ENCODE results near the gene MAML2. TPM values are rescaled to one million over a fixed set of nuclear protein-coding genes. Genes with fewer than 3 reads are reported as not detected.
"Not testable (repeated sequence)": the region's sequence is repeated elsewhere in the genome, so short reads cannot be mapped to it uniquely, and the experiment has no call there.

Gene MAML2
- total RNA-seq, 4 donors from 2014 or later: 34.2 to 49.8 (median 44.4) TPM

- DNase-seq (ENCODE audit: low spot score) (no peak), ATAC-seq (ENCODE audit: low FRiP score) (no peak)
- no peak for TF ChIP-seq CTCF (IDR thresholded peaks at IDR 0.05)
Observed at GRCh38 chr11:96290631-96291030, 52.4 kb downstream of the MAML2 start.

- DNase-seq (ENCODE audit: low spot score) (no peak), ATAC-seq (ENCODE audit: low FRiP score) (no peak)
- TF ChIP-seq CTCF (IDR thresholded peaks at IDR 0.05): no peak
Observed at GRCh38 chr11:96290031-96290430, 53.0 kb downstream of the MAML2 start.

- no peak for TF ChIP-seq CTCF (IDR thresholded peaks at IDR 0.05)
- ATAC-seq (ENCODE audit: low FRiP score) (no peak), DNase-seq (ENCODE audit: low spot score) (no peak)
Observed at GRCh38 chr11:96288915-96289314, 54.1 kb downstream of the MAML2 start.

GRCh38 chr11:96287822-96288439, 55.1 kb downstream of the MAML2 start:
- ATAC-seq (ENCODE audit: low FRiP score) (no peak), DNase-seq (ENCODE audit: low spot score) (no peak)
- TF ChIP-seq CTCF (IDR thresholded peaks at IDR 0.05): no peak

GRCh38 chr11:96285985-96286384, 57.0 kb downstream of the MAML2 start:
- not testable (repeated sequence) for DNase-seq (ENCODE audit: low spot score); ATAC-seq (ENCODE audit: low FRiP score)

- DNase-seq (ENCODE audit: low spot score) (no peak), ATAC-seq (ENCODE audit: low FRiP score) (no peak)
- no peak for TF ChIP-seq CTCF (IDR thresholded peaks at IDR 0.05)
Observed at GRCh38 chr11:96284917-96285316, 58.1 kb downstream of the MAML2 start.

- no peak for TF ChIP-seq CTCF (IDR thresholded peaks at IDR 0.05)
- DNase-seq (ENCODE audit: low spot score): no peak
- no peak for ATAC-seq (ENCODE audit: low FRiP score)
Observed at GRCh38 chr11:96284401-96284800, 58.6 kb downstream of the MAML2 start.

Data from omental fat pad (tissue), 4 donors.